ENCODE measurements around the gene SLC25A10.
"Not testable (repeated sequence)": the region's sequence is repeated elsewhere in the genome, so short reads cannot be mapped to it uniquely, and the experiment has no call there.

SLC25A10 gene, protein sequence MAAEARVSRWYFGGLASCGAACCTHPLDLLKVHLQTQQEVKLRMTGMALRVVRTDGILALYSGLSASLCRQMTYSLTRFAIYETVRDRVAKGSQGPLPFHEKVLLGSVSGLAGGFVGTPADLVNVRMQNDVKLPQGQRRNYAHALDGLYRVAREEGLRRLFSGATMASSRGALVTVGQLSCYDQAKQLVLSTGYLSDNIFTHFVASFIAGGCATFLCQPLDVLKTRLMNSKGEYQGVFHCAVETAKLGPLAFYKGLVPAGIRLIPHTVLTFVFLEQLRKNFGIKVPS

DNA sequence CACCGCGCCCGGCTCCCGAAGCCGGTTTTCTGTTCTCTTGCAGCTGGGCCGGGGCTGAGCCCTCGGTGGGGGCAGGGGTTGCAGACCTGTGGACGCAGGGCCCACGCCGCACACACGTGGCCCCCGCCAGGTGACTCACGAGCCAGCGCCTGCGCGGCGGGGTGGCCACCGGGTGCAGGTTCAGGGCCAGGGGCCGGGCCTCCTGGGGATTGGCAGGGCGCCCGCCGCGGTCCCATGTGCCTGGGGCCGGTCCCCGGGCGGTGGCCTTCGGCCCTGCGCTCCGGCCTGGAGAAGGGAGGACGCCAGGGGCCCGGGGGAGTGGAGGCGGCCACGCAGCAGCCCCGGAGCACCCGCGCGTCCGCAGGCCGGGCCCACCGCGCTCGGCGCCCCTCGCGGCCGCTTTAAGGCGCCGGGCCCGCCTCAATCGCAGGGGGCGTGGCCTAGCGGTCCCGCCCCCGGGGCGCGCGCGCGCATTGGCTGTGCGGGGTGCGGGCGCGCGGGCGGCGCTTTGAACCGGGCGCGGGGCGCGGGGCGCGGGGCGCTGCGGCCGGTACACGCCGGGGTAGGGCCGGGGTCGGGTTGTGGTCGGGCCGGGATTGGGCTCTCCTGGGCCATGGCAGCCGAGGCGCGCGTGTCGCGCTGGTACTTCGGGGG is at the start of gene SLC25A10:
SLC25A10 (plus strand) TSS at position 471 of the 654 bp plus-strand sequence; CDS start at position 614, 143 bp downstream.
- DNase-seq = peak; percentile 12

DNA sequence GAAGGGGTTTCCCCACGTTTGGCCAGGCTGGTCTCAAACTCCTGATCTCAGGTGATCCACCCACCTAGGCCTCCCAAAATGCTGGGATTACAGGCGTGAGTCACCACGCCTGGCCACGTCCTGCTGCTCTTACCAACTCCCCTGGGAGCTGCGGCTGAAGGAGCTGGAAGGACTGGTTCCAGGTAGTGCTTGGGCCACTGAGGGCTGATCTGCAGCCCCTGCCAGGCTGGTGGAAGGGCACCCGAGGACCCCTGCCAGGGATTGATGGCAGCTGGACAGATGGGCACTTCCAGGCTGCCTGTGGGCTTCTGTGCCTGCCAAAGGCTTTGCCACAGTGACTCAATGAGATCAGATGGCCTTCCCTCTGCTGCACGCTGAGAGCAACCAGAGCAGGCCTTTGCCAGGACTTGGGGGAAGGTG is 48.0 kb upstream of the SLC25A10 start:
- no peak for DNase-seq

- no peak for DNase-seq
Observed at GRCh38 chr17:81665205-81666091, 46.6 kb upstream of the SLC25A10 start.

DNA sequence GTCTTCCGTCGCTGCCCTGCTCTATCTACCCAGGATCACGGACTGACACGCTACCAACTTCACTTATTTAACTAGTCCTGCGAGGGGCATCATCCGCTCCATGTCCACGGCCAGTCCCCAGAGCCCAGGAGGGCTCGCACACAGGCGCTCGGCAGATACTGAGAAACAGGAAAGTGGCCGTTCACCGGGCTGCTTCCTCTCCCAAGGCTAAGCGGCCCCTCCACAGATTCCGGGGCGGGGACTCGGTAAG is 46.1 kb upstream of the SLC25A10 start:
- DNase-seq = no peak

GRCh38 chr17:81666342-81667191 is 45.5 kb upstream of the SLC25A10 start, which contains the start of the genes CCDC137 and OXLD1:
Gene CCDC137, plus strand, starts transcription at chr17:81666737. Its CDS starts 30 bp downstream, at chr17:81666767.
Gene OXLD1, minus strand, starts transcription at chr17:81666605. Its CDS starts 28 bp downstream, at chr17:81666577.
- peak; percentile 50 for DNase-seq

DNA sequence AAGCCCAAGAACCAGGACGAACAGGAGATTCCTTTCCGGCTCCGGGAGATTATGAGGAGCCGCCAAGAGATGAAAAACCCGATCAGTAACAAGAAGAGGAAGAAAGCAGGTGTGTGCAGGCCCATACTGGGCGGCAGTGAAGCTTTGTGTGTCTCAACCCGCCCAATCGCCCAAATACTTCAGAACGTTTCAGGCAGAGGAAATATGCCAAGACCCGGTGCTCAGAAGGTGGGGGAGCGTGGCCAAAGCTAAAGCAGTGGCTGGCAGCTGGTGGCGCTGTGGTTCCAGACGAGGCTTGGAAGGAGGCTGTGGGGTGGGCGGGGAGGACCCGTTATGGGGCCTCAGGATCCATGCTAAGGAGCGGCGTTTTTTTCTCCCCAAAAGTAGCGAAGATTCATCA is 44.3 kb upstream of the SLC25A10 start:
- DNase-seq = no peak

- no peak for DNase-seq
Observed at GRCh38 chr17:81672504-81672903, 39.6 kb upstream of the SLC25A10 start.

GRCh38 chr17:81672954-81673353 is 39.1 kb upstream of the SLC25A10 start:
- no peak for DNase-seq

DNA sequence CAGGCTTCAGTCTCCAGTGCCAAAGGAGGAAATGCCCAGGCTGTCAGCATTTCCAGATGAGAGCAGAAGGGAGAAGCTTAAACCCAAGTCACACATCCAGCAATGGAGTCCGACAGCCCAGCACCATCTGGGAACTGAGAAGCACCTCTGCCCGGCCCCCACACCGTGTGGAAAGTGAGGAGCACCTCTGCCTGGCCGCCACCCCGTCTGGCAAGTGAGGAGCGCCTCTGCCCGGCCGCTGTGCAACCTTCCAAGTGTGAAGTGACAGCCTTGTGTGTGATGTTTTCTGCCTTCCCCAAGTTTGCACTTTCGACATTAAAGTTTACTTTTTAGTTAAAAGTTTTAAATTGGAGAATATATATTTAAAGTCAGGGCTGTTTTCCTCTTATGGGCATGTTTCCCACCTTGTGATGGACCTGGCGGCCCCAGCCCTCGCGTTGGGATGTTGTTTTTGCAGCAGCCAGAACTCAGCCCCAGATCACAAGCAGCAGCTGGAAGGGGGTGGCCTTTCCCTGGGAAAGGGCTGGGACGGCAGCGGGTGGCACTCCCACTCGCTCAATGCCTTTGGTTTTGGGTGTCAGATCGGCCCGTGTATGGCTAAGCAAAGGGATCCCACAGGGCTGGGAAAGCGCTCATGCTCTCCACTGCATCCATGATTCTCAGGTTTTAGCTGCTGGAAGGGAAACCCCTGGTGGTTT is 38.4 kb upstream of the SLC25A10 start:
- DNase-seq = no peak

DNA sequence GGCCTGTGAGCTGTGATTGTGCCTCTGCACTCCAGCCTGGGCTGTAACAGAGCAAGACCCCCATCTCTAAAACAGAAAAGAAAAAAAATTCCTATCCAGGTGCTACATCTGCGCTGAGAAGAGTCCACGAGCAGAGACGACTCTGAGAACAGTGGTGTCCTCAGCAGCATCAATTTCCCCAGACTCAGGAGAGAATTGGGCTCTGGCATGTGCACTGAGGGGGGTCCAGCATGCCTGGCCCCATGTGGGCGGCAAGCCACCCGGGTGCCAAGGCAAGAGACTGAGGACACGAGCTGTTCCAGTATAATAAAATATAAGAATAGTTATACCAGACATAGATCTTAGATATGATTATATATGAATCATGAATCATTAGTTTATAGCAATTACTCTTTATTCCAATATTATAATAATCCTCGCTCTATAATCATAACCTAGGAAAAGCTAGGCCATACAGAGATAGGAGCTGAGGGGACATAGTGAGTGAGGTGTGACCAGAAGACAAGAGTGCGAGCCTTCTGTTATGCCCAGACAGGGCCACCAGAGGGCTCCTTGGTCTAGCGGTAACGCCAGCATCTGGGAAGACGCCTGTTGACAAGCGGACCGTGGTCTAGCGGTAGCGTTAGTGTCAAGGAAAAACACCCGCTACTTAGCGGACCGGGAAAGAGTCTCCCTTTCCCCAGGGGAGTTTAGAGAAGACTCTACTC is 36.4 kb upstream of the SLC25A10 start:
- not testable (repeated sequence) for DNase-seq

DNA sequence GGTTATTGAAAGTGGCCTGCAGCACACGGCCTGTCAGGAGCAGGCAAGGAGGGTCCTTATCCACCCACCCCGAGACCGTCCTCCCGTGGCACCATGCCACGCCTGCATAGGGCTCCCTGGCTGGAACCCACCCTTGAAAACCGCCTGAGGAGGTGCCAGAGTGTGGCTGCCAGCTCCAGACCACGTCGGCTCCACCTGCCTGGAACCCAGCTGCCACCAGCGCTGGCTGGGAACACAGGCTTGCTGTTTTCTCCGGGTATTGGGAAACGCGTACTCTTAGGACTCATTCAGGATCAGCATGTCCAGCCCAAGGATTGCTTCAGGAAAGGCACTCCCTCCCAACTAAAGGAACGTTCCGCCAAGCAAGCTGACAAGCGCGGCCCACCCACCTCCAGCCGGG is 35.2 kb upstream of the SLC25A10 start:
- no peak for DNase-seq

DNA sequence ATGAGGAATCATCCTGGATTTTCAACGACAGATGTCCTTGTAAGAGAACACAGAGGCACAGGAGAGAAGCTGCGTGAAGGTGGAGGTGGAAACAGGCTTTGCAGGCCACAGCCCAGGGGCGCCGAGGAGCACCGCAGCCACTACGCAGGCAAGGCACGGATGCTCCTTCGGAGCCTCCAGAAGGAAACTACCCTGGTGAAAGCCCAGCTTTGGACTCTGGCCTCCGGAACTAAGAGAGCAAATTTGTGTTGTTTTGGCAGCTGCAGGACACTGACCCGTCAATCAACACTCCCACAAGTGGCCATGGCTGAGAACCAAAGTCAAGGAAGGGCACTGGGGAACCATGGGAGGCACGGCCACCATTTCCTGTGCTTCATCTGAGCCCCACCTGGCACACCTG is 31.9 kb upstream of the SLC25A10 start:
- DNase-seq = no peak

DNA sequence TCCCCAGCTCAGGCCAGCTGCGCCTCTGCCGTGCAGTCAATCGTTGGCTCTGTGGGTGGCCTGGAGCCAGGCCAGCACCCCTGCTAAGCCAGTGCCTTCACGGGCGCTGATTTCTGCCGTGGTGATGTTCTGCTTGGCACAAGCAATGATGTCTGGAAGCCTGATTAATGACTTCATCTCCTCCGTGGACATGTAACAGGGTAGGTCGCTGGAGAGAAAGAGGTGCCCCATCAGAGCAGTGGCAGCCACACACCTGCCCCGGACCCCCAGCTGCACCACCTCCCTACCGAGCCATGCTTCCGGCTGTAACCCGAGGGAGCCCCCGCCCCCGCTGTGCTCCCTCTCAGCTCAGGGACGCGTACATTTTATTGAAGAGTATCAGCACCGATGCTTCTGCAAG is 30.4 kb upstream of the SLC25A10 start:
- DNase-seq = no peak

DNA sequence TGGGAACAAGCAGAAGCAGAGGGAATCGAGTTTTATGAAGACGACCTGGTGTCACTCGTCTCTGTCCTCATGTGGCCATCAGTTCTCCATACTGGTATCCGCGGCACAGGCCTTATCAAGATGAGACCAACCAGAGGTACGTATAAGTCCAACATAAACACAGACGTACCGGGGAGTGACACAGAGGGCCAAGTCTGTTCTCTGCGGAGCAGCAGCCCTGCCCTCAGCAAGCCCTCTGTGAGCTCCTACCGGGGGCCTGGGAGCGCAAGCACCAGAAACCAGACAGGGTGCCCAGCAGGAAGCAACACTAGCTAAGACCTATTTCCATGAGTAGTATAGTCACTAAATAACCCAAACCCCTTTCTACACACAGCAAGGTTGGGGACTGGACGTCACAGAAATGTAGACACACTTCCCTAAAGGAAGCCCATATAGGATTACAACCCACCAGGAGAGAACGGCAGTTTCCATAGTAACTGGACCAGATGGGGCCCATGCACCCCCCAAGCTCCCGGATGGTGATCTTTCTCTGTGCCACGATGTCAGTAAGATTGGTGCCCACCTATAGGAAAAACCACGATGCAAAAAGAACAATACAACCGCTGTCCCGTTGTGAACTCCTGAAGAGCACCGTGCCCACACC is 29.4 kb upstream of the SLC25A10 start:
- no peak for DNase-seq

GRCh38 chr17:81683208-81683583 is 28.9 kb upstream of the SLC25A10 start:
- no peak for DNase-seq

- DNase-seq = peak; percentile 89
Observed at GRCh38 chr17:81683584-81684441, 28.3 kb upstream of the SLC25A10 start, which contains the start of the genes ARL16 and HGS. Gene ARL16, minus strand, starts transcription at chr17:81683797. Its CDS starts 44 bp downstream, at chr17:81683753. Gene HGS, plus strand, starts transcription at chr17:81684011. Its CDS starts 56 bp downstream, at chr17:81684067.

GRCh38 chr17:81684442-81684911 is 27.6 kb upstream of the SLC25A10 start:
- no peak for DNase-seq

DNA sequence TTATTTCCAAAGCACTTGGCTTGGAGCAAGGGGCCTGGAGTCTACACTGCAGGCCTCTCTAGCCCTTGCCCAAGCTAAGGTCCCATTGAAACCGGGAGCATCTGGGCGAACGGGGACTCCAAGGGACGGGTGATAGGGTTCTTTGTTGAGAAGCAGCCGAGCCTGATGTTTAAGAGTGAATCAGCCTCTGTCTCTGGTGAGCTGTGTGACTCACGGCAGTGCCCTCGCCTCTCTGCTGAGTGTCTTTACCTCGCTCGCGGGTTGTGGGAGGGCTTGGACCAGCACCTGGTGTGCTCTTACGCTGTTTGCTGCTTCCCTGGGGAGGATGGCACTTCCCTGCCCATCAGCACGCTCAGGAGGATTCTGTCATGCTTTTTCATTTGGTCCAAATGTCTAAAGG is 27.0 kb upstream of the SLC25A10 start:
- DNase-seq = no peak

DNA sequence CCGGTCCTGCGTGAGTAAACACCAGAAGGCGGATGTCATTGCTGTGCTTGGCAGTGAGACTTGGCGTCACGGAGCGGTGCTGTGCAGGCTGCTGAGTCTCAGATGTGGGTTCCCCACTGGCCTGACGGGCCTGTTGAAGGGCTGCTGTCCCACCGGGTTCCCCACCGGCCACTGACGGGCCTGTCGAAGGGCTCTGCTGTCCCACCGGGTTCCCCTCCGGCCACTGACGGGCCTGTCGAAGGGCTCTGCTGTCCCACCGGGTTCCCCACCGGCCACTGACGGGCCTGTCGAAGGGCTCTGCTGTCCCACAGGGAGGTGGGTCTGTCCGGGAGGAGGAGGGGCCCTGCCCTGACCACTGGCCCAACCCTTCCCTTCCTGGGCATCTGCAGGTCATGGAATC is 25.5 kb upstream of the SLC25A10 start:
- no peak for DNase-seq
